GM21825 (cell line): ENCODE measurements around the gene MYOF.
"Not testable (repeated sequence)": the region's sequence is repeated elsewhere in the genome, so short reads cannot be mapped to it uniquely, and the experiment has no call there.

Source experiments
- ATAC-seq: cut with Tn5 transposase; IDR thresholded peaks from one replicate; pipeline ENCODE4 v1.9.1; 2021; ENCODE audit warnings: mild to moderate bottlenecking, moderate library complexity; ENCODE audit not compliant: unreplicated experiment

Gene MYOF

DNA sequence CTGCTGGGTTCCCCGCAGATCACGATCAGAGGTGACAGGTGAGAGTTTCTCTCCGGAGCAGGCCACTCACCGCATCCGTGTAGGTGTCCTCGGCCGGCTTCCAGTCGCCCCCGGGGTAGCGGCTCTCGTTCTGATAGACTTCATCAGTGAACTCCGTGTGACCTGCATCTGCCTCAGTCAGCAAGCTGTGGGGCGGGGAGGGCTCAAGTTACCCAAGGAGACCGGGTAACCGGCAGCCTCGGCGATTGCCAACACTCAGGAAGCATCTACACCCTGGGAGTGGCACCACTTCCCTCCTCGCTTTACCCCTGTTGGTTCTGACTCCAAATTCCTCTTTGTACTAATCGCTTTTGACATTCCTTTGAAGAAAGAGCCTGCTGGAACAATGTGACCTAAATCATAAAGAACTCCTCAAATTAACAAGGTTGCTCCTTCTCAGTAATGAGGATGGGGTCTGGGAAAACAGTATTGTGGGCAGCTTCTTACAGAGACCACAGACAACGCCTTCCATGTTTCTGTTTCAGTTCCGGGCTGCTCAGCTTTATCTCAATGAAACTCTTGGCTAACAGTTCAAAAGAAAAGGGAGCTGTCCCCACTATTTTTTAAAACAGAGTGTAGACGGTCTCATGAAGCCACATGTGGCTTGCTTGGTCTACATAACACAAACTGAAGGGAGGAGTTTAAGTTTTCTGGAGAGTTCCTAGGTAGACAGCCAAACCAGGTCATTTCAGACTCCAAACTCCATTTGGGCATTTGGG is 118.1 kb downstream of the MYOF start:
- ATAC-seq = no peak

GRCh38 chr10:93358398-93358797 is 123.7 kb downstream of the MYOF start:
- not testable (repeated sequence) for ATAC-seq

- ATAC-seq = no peak
These were observed 124.5 kb downstream of the MYOF start for GRCh38 chr10:93357680-93358079.

GRCh38 chr10:93356516-93356915 is 125.6 kb downstream of the MYOF start:
- ATAC-seq = no peak

GRCh38 chr10:93352638-93353383 is 129.3 kb downstream of the MYOF start:
- ATAC-seq = no peak

GRCh38 chr10:93346694-93347093 is 135.4 kb downstream of the MYOF start:
- ATAC-seq = no peak

DNA sequence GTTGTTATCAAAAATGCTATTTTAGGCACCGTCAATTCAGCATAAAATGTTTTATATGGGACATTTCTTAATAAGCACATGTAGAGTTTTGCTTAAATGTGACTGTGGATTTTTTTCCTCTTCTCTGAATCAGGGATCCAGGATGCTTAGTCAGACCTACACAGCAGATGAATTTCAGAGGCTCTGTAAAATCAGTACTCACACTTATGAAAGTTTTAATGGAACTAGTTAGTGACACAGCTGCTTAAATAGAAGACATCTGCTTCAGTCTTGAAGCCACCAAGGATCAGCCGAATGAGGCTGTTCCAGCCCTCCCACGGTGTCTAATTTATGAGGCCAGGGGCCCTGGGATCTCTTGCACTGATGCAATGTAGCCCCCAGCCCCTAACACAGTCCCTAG is 136.0 kb downstream of the MYOF start:
- ATAC-seq = no peak

GRCh38 chr10:93344691-93345090 is 137.4 kb downstream of the MYOF start:
- ATAC-seq = no peak

- ATAC-seq = no peak
These were observed 139.2 kb downstream of the MYOF start for GRCh38 chr10:93342921-93343320.

GRCh38 chr10:93342366-93342765 is 139.8 kb downstream of the MYOF start:
- no peak for ATAC-seq

- ATAC-seq = no peak
These were observed 144.8 kb downstream of the MYOF start for GRCh38 chr10:93337309-93337721.

- no peak for ATAC-seq
These were observed 145.5 kb downstream of the MYOF start for GRCh38 chr10:93336678-93337077.

GRCh38 chr10:93336110-93336509 is 146.0 kb downstream of the MYOF start:
- ATAC-seq = no peak

GRCh38 chr10:93334901-93335327 is 147.2 kb downstream of the MYOF start:
- ATAC-seq = no peak

DNA sequence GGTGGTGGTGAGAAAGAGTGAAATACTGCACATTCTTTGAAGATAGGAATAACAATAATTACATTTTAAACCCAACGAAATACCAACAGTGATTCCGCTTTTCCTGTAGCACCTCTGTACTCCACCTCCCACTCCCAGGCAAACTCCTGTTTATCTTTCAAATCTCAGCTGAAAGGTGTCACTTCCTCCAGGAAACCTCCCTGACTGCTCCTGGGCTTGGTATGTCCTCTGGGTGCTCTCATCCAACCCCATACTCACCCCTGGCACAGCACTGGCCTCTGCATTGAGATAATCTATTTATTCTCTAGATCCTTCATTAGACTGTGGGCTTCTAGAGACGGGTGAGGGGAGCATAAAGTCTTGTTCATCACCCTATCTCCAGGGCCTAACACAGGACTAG is 148.0 kb downstream of the MYOF start:
- ATAC-seq = no peak

DNA sequence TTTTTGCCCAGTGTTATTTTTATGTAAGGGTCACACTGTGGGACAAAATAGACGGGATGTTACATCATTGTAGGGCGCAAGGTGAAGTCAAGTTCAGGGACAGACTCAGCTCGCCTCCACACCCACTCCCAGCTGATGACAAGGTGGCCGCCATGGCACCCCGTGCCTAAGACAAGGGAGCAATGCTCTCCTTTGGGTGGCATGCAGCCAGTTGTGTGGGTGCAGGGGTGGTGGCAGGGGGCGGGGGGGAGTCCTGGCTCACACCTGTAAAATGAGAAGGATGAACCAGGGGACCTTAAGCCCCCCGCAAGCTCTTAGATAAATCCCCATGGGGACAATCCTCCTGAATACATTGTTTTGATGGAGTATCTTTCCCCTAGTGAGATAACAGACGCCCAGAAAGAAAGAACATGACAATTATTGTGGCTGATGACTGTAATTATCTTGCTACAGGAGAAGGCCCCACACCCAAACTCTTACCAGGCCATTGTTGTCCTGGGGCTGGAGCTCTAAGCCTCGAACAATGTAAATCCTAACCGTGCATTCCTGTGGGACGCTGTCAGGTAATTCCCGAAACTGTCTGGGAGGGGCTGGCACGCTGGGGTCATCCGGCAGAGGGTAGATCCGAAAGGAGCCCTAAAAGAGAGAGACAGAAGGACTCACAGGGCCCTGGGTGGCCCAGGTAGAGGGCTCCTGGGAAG is 148.7 kb downstream of the MYOF start:
- no peak for ATAC-seq

GRCh38 chr10:93330824-93331223 is 151.3 kb downstream of the MYOF start:
- no peak for ATAC-seq

DNA sequence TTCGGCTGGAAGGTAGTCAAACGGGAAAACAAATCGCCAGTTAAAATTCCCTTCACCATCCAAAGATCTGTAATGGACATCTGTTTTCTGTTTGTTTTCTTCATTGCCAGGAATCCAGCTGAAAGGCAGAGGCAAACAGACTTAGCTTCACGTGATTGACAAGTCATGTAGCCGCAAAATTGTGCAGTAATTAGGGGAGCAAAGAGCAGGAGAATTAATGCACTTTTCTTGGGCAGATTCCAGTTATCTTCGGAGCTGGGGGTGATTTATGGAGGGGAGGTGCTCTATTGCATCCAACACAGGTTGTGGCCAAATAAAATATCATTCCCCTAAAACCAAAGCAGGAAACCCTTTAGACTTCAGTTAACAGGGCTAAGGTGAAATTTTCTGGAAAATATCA is 162.2 kb downstream of the MYOF start:
- ATAC-seq = no peak

- no peak for ATAC-seq
These were observed 163.0 kb downstream of the MYOF start for GRCh38 chr10:93319096-93319495.

- ATAC-seq = no peak
These were observed 166.9 kb downstream of the MYOF start for GRCh38 chr10:93315246-93315645.

DNA sequence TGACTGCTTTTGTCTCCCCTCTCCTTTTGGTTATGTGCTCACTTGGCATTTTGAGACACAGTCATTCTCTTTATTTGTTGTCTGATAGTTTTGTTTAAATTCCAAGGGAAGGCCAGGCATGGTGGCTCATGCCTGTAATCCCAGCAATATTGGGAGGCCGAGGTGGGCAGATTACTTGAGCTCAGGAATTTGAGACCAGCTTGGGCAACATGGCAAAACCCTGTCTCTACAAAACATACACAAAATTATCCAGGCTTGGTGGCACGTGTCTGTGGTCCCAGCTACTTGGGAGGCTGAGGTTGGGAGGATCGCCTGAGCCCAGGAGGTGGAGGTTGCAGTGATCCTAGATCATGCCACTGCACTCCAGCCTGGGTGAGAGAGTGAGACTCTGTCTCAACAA is 167.5 kb downstream of the MYOF start:
- not testable (repeated sequence) for ATAC-seq

- no peak for ATAC-seq
These were observed 168.3 kb downstream of the MYOF start for GRCh38 chr10:93313798-93314197.
